ENCODE results near the gene FOXN4.

FOXN4 gene

GRCh38 chr12:109277899-109278762 is 31.0 kb downstream of the FOXN4 start:
- DNase-seq = no peak

GRCh38 chr12:109277255-109277898 is 31.7 kb downstream of the FOXN4 start:
- DNase-seq = no peak

- no peak for DNase-seq
Measured at GRCh38 chr12:109276160-109276559, 32.9 kb downstream of the FOXN4 start.

GRCh38 chr12:109275173-109275572 is 33.9 kb downstream of the FOXN4 start:
- DNase-seq = no peak

- DNase-seq = no peak
Measured at GRCh38 chr12:109274381-109274780, 34.7 kb downstream of the FOXN4 start.

- DNase-seq = no peak
Measured at GRCh38 chr12:109273354-109273753, 35.7 kb downstream of the FOXN4 start.

- no peak for DNase-seq
Measured at GRCh38 chr12:109271418-109271817, 37.7 kb downstream of the FOXN4 start.

GRCh38 chr12:109270494-109270893 is 38.6 kb downstream of the FOXN4 start:
- no peak for DNase-seq

- DNase-seq = no peak
Measured at GRCh38 chr12:109269428-109269827, 39.7 kb downstream of the FOXN4 start.

GRCh38 chr12:109268896-109269295 is 40.2 kb downstream of the FOXN4 start:
- DNase-seq = no peak

- no peak for DNase-seq
Measured at GRCh38 chr12:109267361-109267760, 41.7 kb downstream of the FOXN4 start.

- DNase-seq = no peak
Measured at GRCh38 chr12:109266106-109266879, 42.8 kb downstream of the FOXN4 start.

- no peak for DNase-seq
Measured at GRCh38 chr12:109264943-109265650, 44.0 kb downstream of the FOXN4 start.

- DNase-seq = no peak
Measured at GRCh38 chr12:109264095-109264942, 44.8 kb downstream of the FOXN4 start.

GRCh38 chr12:109263439-109263838 is 45.6 kb downstream of the FOXN4 start:
- no peak for DNase-seq

- no peak for DNase-seq
Measured at GRCh38 chr12:109261939-109262338, 47.1 kb downstream of the FOXN4 start.

GRCh38 chr12:109261087-109261486 is 48.0 kb downstream of the FOXN4 start:
- DNase-seq = no peak

- no peak for DNase-seq
Measured at GRCh38 chr12:109259545-109259895, 49.6 kb downstream of the FOXN4 start.

- DNase-seq = no peak
Measured at GRCh38 chr12:109258607-109259544, 50.2 kb downstream of the FOXN4 start.

GRCh38 chr12:109258201-109258600 is 50.9 kb downstream of the FOXN4 start:
- no peak for DNase-seq

GRCh38 chr12:109256011-109256410 is 53.1 kb downstream of the FOXN4 start:
- DNase-seq = no peak
